Upper lobe of left lung (tissue), 4 donors: ENCODE data around the gene RIIAD1.

Experiments
- CTCF ChIP-seq, 6 experiments: fragments of 450-650 bp in 4 of 6; fragments of 200-600 bp in 2 of 6; sonication (generic) in 2 of 6; IDR thresholded peaks; one replicate each; pipeline ENCODE4 v1.5.1; 2016 to 2019; ENCODE audit warnings: antibody characterized with exemption in 6 of 6
- EP300 ChIP-seq, 4 donors: sonication (generic); formaldehyde crosslinking; IDR thresholded peaks; one replicate each; pipeline ENCODE4 v1.5.1; 2017; ENCODE audit warnings: antibody characterized with exemption in 4 of 4, control low read depth in 2 of 4
- POLR2A ChIP-seq, 4 donors: fragments of 450-650 bp; IDR thresholded peaks; one replicate each; pipeline ENCODE4 v1.5.1; 2016 to 2017; ENCODE audit warnings: antibody characterized with exemption in 4 of 4, mild to moderate bottlenecking in 2 of 4
- POLR2AphosphoS5 ChIP-seq, 2 donors: sonication (generic); formaldehyde crosslinking; IDR thresholded peaks; one replicate each; pipeline ENCODE4 v1.5.1; 2017; ENCODE audit warnings: antibody characterized with exemption in 2 of 2

- TF ChIP-seq POLR2AphosphoS5 (IDR thresholded peaks at IDR 0.05): no peak
- no peak for TF ChIP-seq CTCF (IDR thresholded peaks at IDR 0.05)
- no peak for TF ChIP-seq POLR2A (IDR thresholded peaks at IDR 0.05)
- no peak for TF ChIP-seq EP300 (IDR thresholded peaks at IDR 0.05)
Measured at GRCh38 chr1:151759241-151759640, 37.9 kb downstream of the RIIAD1 start.
